Neuronal stem cell (in vitro differentiated cells): Measurements from ENCODE around the gene CDH23.

Source experiments
- DNase-seq: peaks from one replicate; pipeline ENCODE4 v3.0.0-alpha.2; 2013; ENCODE audit warnings: low spot score
- H2AFZ ChIP-seq: one replicate; pipeline ENCODE4 v1.6.1; 2013; ENCODE audit warnings: mild to moderate bottlenecking, low read length, inconsistent platforms
- H2AK5ac ChIP-seq: 2 replicates; pipeline ENCODE4 v1.6.1; 2013; ENCODE audit warnings: low read depth, mild to moderate bottlenecking, inconsistent platforms, low read length, moderate library complexity, mixed read lengths
- H2BK120ac ChIP-seq: 2 replicates; pipeline ENCODE4 v1.6.1; 2013; ENCODE audit warnings: low read depth, mild to moderate bottlenecking, inconsistent platforms, low read length, moderate library complexity, mixed read lengths
- H2BK12ac ChIP-seq: one replicate; pipeline ENCODE4 v1.6.1; 2013; ENCODE audit warnings: low read length, inconsistent platforms
- H2BK15ac ChIP-seq: 2 replicates; pipeline ENCODE4 v1.6.1; 2013; ENCODE audit warnings: mild to moderate bottlenecking, low read length, inconsistent platforms, mixed read lengths
- H2BK5ac ChIP-seq: one replicate; pipeline ENCODE4 v1.6.1; 2013; ENCODE audit warnings: inconsistent platforms, mild to moderate bottlenecking, low read length, moderate library complexity
- H3K14ac ChIP-seq: one replicate; pipeline ENCODE4 v1.6.1; 2013; ENCODE audit warnings: low read length, inconsistent platforms
- H3K18ac ChIP-seq: 2 replicates; pipeline ENCODE4 v1.6.1; 2013; ENCODE audit warnings: low read length, inconsistent platforms
- H3K23ac ChIP-seq: 2 replicates; pipeline ENCODE4 v1.6.1; 2013; ENCODE audit warnings: low read depth, mild to moderate bottlenecking, mixed read lengths, low read length, inconsistent platforms; ENCODE audit not compliant: poor library complexity
- H3K27ac ChIP-seq: replicated peaks from 3 replicates; pipeline ENCODE4 v1.5.1; 2013; ENCODE audit warnings: low read length, inconsistent platforms
- H3K27me3 ChIP-seq, 3 experiments: 2 replicates each; pipeline ENCODE4 v1.6.1; 2013; ENCODE audit warnings: low read length in 3 of 3, mild to moderate bottlenecking in 2 of 3, inconsistent platforms in 1 of 3, low read depth in 1 of 3, mixed read lengths in 1 of 3, moderate library complexity in 1 of 3; ENCODE audit not compliant: control insufficient read depth in 3 of 3, insufficient read depth in 3 of 3
- H3K36me3 ChIP-seq, 2 donors: replicated peaks in 1 of 2; 2 replicates each; pipeline ENCODE4 v1.6.1; 2013; ENCODE audit warnings: low read length in 2 of 2; ENCODE audit not compliant: control insufficient read depth in 2 of 2, insufficient read depth in 2 of 2
- H3K4ac ChIP-seq: 2 replicates; pipeline ENCODE4 v1.6.1; 2013; ENCODE audit warnings: inconsistent platforms, mild to moderate bottlenecking, low read length, moderate library complexity
- H3K4me1 ChIP-seq, 2 donors: 1 replicate in 1 of 2; 2 replicates in 1 of 2; pipeline ENCODE4 v1.6.1; 2013; ENCODE audit warnings: low read length in 2 of 2, low read depth in 1 of 2; ENCODE audit not compliant: control insufficient read depth in 2 of 2, insufficient read depth in 1 of 2
- H3K4me2 ChIP-seq: one replicate; pipeline ENCODE4 v1.6.1; 2013; ENCODE audit warnings: mild to moderate bottlenecking, low read length, inconsistent platforms; ENCODE audit not compliant: insufficient read depth, poor library complexity, severe bottlenecking
- H3K4me3 ChIP-seq, 2 donors: 2 replicates each; pipeline ENCODE4 v1.5.1; 2013; ENCODE audit warnings: low read length in 2 of 2, mild to moderate bottlenecking in 2 of 2, inconsistent platforms in 1 of 2, moderate library complexity in 1 of 2
- H3K79me1 ChIP-seq: one replicate; pipeline ENCODE4 v1.6.1; 2013; ENCODE audit warnings: low read depth, mild to moderate bottlenecking, inconsistent platforms, low read length, moderate library complexity
- H3K9ac ChIP-seq: one replicate; pipeline ENCODE4 v1.6.1; 2013; ENCODE audit warnings: mild to moderate bottlenecking, low read depth, low read length, inconsistent platforms; ENCODE audit not compliant: poor library complexity
- H3K9me3 ChIP-seq, 2 donors: replicated peaks in 1 of 2; 2 replicates each; pipeline versions ENCODE3 to v1.6.1; 2013; ENCODE audit warnings: low read length in 2 of 2, mild to moderate bottlenecking in 2 of 2, inconsistent platforms in 1 of 2, low read depth in 1 of 2, mixed read lengths in 1 of 2, moderate library complexity in 1 of 2; ENCODE audit not compliant: control insufficient read depth in 2 of 2, insufficient read depth in 1 of 2
- H4K8ac ChIP-seq: one replicate; pipeline ENCODE4 v1.6.1; 2013; ENCODE audit warnings: low read depth, mild to moderate bottlenecking, inconsistent platforms, low read length, moderate library complexity
- H4K91ac ChIP-seq: one replicate; pipeline ENCODE4 v1.6.1; 2013; ENCODE audit warnings: low read length, low read depth, mild to moderate bottlenecking, inconsistent platforms; ENCODE audit not compliant: poor library complexity
- WGBS, 2 donors: extraction: QIAGEN DNeasy Blood & Tissue Kit; methylation state at CpG; one replicate each; pipeline ENCODE4 v1.1.7; 2013; ENCODE audit warnings: missing lambda C conversion rate in 2 of 2, mixed read lengths in 1 of 2; ENCODE audit not compliant: insufficient read length in 2 of 2, insufficient replicate concordance in 1 of 2; ENCODE audit errors: extremely low coverage in 2 of 2; 5-methylcytosine and 5-hydroxymethylcytosine counted together

CDH23 gene

GRCh38 chr10:71671994-71672946, 275.6 kb downstream of the CDH23 start:
- Histone ChIP-seq H3K9me3 (no peaks in the 10 kb centered on the region), H3K4me2 (no peak overlapping the region), H2AFZ (no peak overlapping the region), H3K4me3 (peak overlapping the region in 1 of 2 donors; percentile 27), H3K23ac (peak overlapping the region; percentile 96), H2BK120ac (no peak overlapping the region), H3K18ac (peak overlapping the region; percentile 74), H2BK15ac (peak overlapping the region; percentile 19), H3K9ac (peak overlapping the region; percentile 66), H4K91ac (peak overlapping the region; percentile 26), H2AK5ac (peak overlapping the region; percentile 78), H3K36me3 (no peaks in the 10 kb centered on the region), H4K8ac (peak overlapping the region; percentile 24), H3K14ac (peak overlapping the region; percentile 75), H3K27me3 (peaks cover 0 to 34% (median 0%) of the 10 kb centered on the region in 3 experiments), H3K79me1 (no peaks in the 10 kb centered on the region), H3K27ac (no peak overlapping the region), H3K4me1 (peaks cover 0 to 4% of the 10 kb centered on the region in 2 donors), H2BK5ac (peak overlapping the region; percentile 30), H2BK12ac (no peak overlapping the region), H3K4ac (peak overlapping the region; percentile 96)
- no peak for DNase-seq
- no CpG with 5 or more reads among the region's 16 CpGs for WGBS, 2 donors

- H2BK5ac ChIP-seq, result no peak overlapping the region
- H3K9ac ChIP-seq, result no peak overlapping the region
- H3K27ac ChIP-seq, result no peak overlapping the region
- H3K27me3 ChIP-seq, result peaks cover 0 to 25% (median 0%) of the 10 kb centered on the region in 3 experiments
- H3K4ac ChIP-seq, result no peak overlapping the region
- no peak overlapping the region for H4K8ac ChIP-seq
- H2BK12ac ChIP-seq, result no peak overlapping the region
- peaks cover 0 to 7% of the 10 kb centered on the region in 2 donors for H3K4me1 ChIP-seq
- H2BK120ac ChIP-seq, result no peak overlapping the region
- no peaks in the 10 kb centered on the region for H3K79me1 ChIP-seq
- no peaks in the 10 kb centered on the region for H3K36me3 ChIP-seq
- no peak overlapping the region for H3K18ac ChIP-seq
- no peaks in the 10 kb centered on the region for H3K9me3 ChIP-seq
- no peak overlapping the region for H3K23ac ChIP-seq
- H2AK5ac ChIP-seq, result no peak overlapping the region
- no peak overlapping the region for H2BK15ac ChIP-seq
- no CpG with 5 or more reads among the region's 6 CpGs for WGBS, 2 donors
- H4K91ac ChIP-seq, result no peak overlapping the region
- no peak overlapping the region for H3K14ac ChIP-seq
- H2AFZ ChIP-seq, result no peak overlapping the region
- H3K4me2 ChIP-seq, result no peak overlapping the region
- DNase-seq, result no peak
- no peak overlapping the region for H3K4me3 ChIP-seq
Measured at GRCh38 chr10:71675295-71675970, 278.7 kb downstream of the CDH23 start.

GRCh38 chr10:71677261-71677660, 280.5 kb downstream of the CDH23 start:
- no peak overlapping the region for H3K4me2 ChIP-seq
- no peak overlapping the region for H2BK12ac ChIP-seq
- H4K91ac ChIP-seq, result no peak overlapping the region
- no peak overlapping the region for H3K9ac ChIP-seq
- WGBS, 2 donors, result no CpG with 5 or more reads among the region's 17 CpGs
- no peak overlapping the region for H2BK5ac ChIP-seq
- no peak overlapping the region for H2BK120ac ChIP-seq
- peak overlapping the region in 1 of 2 donors; percentile 21 for H3K4me3 ChIP-seq
- peaks cover 0 to 5% of the 10 kb centered on the region in 2 donors for H3K4me1 ChIP-seq
- H3K79me1 ChIP-seq, result no peaks in the 10 kb centered on the region
- H3K4ac ChIP-seq, result no peak overlapping the region
- no peak for DNase-seq
- peak overlapping the region; percentile 63 for H2BK15ac ChIP-seq
- H3K27ac ChIP-seq, result no peak overlapping the region
- H3K27me3 ChIP-seq, result peaks cover 0 to 16% (median 0%) of the 10 kb centered on the region in 3 experiments
- H2AK5ac ChIP-seq, result no peak overlapping the region
- no peaks in the 10 kb centered on the region for H3K9me3 ChIP-seq
- no peaks in the 10 kb centered on the region for H3K36me3 ChIP-seq
- no peak overlapping the region for H2AFZ ChIP-seq
- H3K18ac ChIP-seq, result no peak overlapping the region
- no peak overlapping the region for H3K23ac ChIP-seq
- H4K8ac ChIP-seq, result no peak overlapping the region
- no peak overlapping the region for H3K14ac ChIP-seq
